SU-DHL-6 (cell line): Measurements from ENCODE around the gene LCK.
A peak's percentile ranks its signal among the peaks of the same experiment; 100 is the strongest.

Experiments
- EZH2phosphoT487 ChIP-seq: fragments of 200-600 bp; sonication (generic), shearing (Covaris generic); conservative IDR thresholded peaks from 2 replicates; pipeline ENCODE4 v1.6.1; 2018; ENCODE audit warnings: mild to moderate bottlenecking, antibody characterized with exemption, low read length, moderate library complexity, mixed read lengths
- TF ChIP-seq, protein P1 (sequence below): fragments of 200-600 bp; sonication (generic); IDR thresholded peaks from one replicate; pipeline ENCODE4 v1.5.1; 2017; ENCODE audit warnings: antibody characterized with exemption, mild to moderate bottlenecking, low read length, moderate library complexity; ENCODE audit not compliant: insufficient read depth, poor library complexity, severe bottlenecking

DNA sequence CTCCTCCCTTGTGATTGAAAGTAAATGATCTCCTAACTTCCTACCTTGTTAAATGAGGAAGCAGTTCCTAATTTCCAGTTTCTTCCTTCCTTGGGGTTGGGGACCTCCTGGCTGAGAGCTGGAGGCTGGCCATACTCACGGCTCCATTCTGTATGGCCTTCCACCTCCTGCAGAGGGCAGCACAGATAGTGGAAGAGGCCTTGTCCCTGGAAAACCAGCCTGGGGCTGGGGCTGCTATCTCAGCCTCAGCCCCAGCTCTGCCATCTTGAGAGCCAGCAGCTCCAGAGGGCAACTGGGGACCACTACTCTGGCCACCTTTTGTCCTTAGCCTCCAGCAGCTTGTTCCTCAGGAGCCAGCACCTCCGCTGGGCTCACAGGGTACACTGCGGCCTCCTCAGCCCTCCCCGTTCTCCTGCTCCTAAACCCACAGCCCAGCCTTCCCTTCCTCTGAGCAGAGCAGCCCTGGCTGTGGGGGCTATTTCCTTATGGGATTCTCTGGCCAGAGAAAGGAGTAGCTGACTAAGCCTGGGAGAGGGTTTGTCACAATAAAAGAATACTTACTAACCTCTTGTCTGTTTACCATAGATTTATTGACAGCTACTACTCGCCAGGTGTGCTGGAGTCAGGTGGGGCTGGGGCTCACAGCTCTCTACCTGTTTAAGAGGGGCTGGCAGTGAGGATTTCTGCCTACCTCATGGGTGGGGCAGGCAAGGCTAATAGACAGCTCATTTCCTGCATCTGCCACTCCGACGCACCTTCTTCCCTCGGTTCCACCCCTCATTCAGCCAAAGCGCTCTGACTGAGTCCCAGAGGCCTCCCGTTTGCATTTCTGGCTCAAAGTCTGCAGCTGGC lies 35.2 kb upstream of the LCK start:
- TF ChIP-seq, protein P1, sequence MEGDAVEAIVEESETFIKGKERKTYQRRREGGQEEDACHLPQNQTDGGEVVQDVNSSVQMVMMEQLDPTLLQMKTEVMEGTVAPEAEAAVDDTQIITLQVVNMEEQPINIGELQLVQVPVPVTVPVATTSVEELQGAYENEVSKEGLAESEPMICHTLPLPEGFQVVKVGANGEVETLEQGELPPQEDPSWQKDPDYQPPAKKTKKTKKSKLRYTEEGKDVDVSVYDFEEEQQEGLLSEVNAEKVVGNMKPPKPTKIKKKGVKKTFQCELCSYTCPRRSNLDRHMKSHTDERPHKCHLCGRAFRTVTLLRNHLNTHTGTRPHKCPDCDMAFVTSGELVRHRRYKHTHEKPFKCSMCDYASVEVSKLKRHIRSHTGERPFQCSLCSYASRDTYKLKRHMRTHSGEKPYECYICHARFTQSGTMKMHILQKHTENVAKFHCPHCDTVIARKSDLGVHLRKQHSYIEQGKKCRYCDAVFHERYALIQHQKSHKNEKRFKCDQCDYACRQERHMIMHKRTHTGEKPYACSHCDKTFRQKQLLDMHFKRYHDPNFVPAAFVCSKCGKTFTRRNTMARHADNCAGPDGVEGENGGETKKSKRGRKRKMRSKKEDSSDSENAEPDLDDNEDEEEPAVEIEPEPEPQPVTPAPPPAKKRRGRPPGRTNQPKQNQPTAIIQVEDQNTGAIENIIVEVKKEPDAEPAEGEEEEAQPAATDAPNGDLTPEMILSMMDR, result peak; percentile 74
- TF ChIP-seq EZH2phosphoT487, result no peak
